HUES6 (cell line): ENCODE data around the gene GSKIP.

Experiments used
- H3K27ac ChIP-seq: 2 replicates; pipeline ENCODE4 v1.7.0; 2013; ENCODE audit warnings: low read depth, mild to moderate bottlenecking, low read length, inconsistent platforms
- H3K27me3 ChIP-seq: 2 replicates; pipeline ENCODE4 v1.6.1; 2013; ENCODE audit warnings: low read length; ENCODE audit not compliant: control insufficient read depth, insufficient read depth
- H3K36me3 ChIP-seq: 2 replicates; pipeline ENCODE4 v1.6.1; 2013; ENCODE audit warnings: low read length; ENCODE audit not compliant: control insufficient read depth, insufficient read depth
- H3K4me1 ChIP-seq: 2 replicates; pipeline ENCODE4 v1.6.1; 2013; ENCODE audit warnings: low read length; ENCODE audit not compliant: control insufficient read depth, insufficient read depth
- H3K4me3 ChIP-seq: 2 replicates; pipeline ENCODE4 v1.5.1; 2013; ENCODE audit warnings: low read depth, low read length
- H3K9ac ChIP-seq: one replicate; pipeline ENCODE4 v1.6.1; 2013; ENCODE audit warnings: mild to moderate bottlenecking, low read length
- H3K9me3 ChIP-seq: 2 replicates; pipeline ENCODE4 v1.6.1; 2013; ENCODE audit warnings: low read depth, low read length; ENCODE audit not compliant: control insufficient read depth, insufficient read depth

GSKIP gene

GRCh38 chr14:96417254-96417653 is 53.9 kb downstream of the GSKIP start:
- Histone ChIP-seq H3K4me1 (no peaks in the 10 kb centered on the region), H3K27ac (no peak overlapping the region), H3K9ac (no peak overlapping the region), H3K9me3 (no peaks in the 10 kb centered on the region), H3K36me3 (no peaks in the 10 kb centered on the region), H3K27me3 (no peaks in the 10 kb centered on the region), H3K4me3 (no peak overlapping the region)

DNA sequence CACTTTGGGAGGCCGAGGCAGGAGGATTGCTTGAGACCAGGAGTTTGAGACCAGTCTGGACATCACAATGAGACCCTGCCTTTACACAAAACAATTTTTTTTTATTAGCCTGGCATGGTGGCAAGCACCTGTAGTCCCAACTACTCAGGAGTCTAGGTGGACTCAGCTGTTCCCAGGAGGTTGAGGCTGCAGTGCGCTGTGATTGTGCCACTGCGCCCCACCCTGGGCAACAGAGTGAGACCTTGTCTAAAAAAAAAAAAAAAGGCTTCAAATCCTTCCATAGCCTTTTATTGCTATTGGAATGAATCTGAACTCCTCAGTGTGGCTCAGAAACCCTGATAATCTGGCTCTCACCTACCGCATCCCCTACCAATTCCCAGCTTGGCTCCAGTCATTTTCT is 54.7 kb downstream of the GSKIP start:
- Histone ChIP-seq H3K27ac (no peak overlapping the region), H3K9ac (no peak overlapping the region), H3K36me3 (no peaks in the 10 kb centered on the region), H3K9me3 (no peaks in the 10 kb centered on the region), H3K27me3 (no peaks in the 10 kb centered on the region), H3K4me3 (no peak overlapping the region), H3K4me1 (no peaks in the 10 kb centered on the region)

GRCh38 chr14:96421236-96421635 is 57.9 kb downstream of the GSKIP start:
- Histone ChIP-seq H3K36me3 (no peaks in the 10 kb centered on the region), H3K9ac (no peak overlapping the region), H3K4me1 (no peaks in the 10 kb centered on the region), H3K27me3 (no peaks in the 10 kb centered on the region), H3K9me3 (no peaks in the 10 kb centered on the region), H3K27ac (no peak overlapping the region), H3K4me3 (no peak overlapping the region)

- Histone ChIP-seq H3K36me3 (no peaks in the 10 kb centered on the region), H3K4me3 (no peak overlapping the region), H3K9me3 (no peaks in the 10 kb centered on the region), H3K9ac (no peak overlapping the region), H3K4me1 (no peaks in the 10 kb centered on the region), H3K27me3 (no peaks in the 10 kb centered on the region), H3K27ac (no peak overlapping the region)
Measured at GRCh38 chr14:96422992-96423391, 59.7 kb downstream of the GSKIP start.

DNA sequence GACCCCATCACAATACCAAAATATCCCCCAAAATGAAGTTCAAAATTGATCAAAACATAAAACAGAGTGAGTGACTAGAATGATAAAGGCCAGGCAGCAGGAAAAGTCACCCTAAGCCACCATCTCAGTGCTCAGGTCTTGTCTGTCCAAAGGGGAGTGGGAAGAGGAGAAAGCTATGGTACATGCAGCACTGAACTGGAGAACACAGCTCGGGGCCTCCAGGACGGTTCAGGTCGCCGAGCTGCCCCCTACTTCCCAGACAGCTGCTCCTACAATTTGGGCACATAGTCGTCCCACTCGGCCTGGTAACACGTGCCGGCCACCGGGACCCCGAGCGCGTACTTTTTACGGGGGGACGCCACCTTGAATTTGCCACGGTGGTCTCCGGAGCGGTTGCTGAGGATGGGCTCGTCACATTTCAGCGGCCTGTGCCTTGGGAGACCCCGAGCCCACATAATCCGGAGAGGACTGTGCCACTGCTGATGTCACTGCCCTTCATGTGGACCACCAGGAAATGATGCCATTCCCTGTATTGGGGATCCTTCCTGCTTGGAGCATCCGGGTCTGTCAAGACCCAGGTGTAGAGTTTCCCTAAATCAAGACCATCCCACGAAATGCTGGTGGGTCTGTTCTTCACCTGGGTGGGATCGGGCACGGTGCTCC is 60.3 kb downstream of the GSKIP start:
- Histone ChIP-seq H3K36me3 (no peaks in the 10 kb centered on the region), H3K9me3 (no peaks in the 10 kb centered on the region), H3K4me1 (no peaks in the 10 kb centered on the region), H3K4me3 (no peak overlapping the region), H3K27me3 (no peaks in the 10 kb centered on the region), H3K9ac (no peak overlapping the region), H3K27ac (no peak overlapping the region)

DNA sequence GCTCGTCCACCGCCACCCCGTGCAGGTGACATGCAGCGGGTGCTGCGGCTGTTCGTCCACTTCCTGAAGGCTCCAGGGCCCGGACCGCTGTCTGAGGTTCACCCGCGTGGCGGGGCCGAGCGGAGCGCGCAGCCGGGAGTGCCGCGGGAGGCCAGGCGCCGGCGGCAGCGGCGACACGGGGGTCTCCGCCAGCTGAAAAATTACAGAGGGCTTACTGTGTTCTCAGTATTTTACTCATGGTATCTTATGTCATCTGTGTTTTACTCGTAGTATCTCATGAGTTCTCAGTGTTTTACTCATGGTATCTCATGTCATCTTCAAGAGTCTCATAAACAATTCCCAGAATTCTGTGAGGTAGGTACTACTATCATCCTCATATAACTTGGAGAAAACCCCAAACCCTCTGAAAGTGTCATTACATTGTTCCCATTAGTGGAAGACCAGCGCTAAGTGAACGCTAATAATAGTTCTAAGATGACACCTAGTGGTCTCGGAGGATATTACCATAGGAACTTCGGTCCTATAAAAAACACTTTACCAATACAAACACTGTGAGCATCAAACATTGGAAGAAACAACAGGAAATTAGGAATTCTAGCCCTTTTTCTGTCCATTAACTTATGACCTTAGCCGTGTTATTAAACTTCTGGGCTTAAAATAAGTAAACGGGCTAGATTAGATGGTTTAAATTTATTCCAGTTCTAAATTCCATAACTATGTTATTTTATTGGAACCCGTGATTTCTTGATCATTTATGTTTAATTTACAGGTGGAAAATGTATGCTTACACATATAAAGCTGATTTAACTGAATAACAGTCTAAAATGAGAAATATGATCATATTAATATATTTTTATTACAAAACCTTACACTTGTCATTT is 61.0 kb downstream of the GSKIP start:
- no peaks in the 10 kb centered on the region for H3K4me1 ChIP-seq
- no peak overlapping the region for H3K4me3 ChIP-seq
- no peak overlapping the region for H3K27ac ChIP-seq
- no peaks in the 10 kb centered on the region for H3K9me3 ChIP-seq
- no peaks in the 10 kb centered on the region for H3K27me3 ChIP-seq
- H3K36me3 ChIP-seq, result no peaks in the 10 kb centered on the region
- H3K9ac ChIP-seq, result no peak overlapping the region

DNA sequence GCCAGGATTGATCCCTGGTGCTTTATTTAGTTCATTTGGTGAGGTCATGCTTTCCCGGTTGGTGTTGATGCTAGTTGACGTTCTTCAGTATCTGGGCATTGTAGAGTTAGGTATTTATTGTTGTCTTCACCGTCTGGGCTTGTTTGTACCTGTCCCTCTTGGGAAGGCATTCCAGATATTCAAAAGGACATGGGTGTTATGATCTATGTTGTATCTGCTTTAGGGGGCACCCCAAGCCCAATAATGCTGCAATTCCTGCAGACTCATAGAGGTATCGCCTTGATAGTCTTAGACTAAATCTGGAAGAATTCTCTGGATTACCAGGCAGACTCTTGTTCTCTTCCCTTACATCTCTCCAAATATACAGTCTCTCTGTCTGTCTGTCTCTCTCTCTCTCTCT is 70.7 kb downstream of the GSKIP start:
- no peaks in the 10 kb centered on the region for H3K27me3 ChIP-seq
- H3K27ac ChIP-seq, result no peak overlapping the region
- H3K36me3 ChIP-seq, result no peaks in the 10 kb centered on the region
- H3K4me3 ChIP-seq, result no peak overlapping the region
- no peaks in the 10 kb centered on the region for H3K9me3 ChIP-seq
- no peak overlapping the region for H3K9ac ChIP-seq
- H3K4me1 ChIP-seq, result no peaks in the 10 kb centered on the region
